MM.1S (cell line): ENCODE measurements around the gene FRMD3.

Source experiments
- CTCF ChIP-seq: fragments of 300-600 bp; sonication (generic); IDR thresholded peaks from 2 replicates; pipeline ENCODE4 v1.5.1; 2016; ENCODE audit warnings: antibody characterized with exemption, low read length, mixed read lengths
- EZH2phosphoT487 ChIP-seq: fragments of 300-600 bp; sonication (generic); IDR thresholded peaks from 2 replicates; pipeline ENCODE4 v1.6.1; 2018; ENCODE audit warnings: antibody characterized with exemption, low read length

- no peak for TF ChIP-seq CTCF
- no peak for TF ChIP-seq EZH2phosphoT487
Measured at GRCh38 chr9:83469722-83470121, 68.5 kb downstream of the FRMD3 start.
